Effector memory CD8-positive, alpha-beta T cell (primary cell): ENCODE measurements around the gene SLC6A3.

Experiments
- ATAC-seq: fragments of 150-1000 bp; cut with Tn5 transposase; replicated peaks from 2 replicates; pipeline ENCODE4 v1.10.0; 2021; ENCODE audit warnings: mild to moderate bottlenecking, moderate library complexity
- DNase-seq, 3 experiments: peaks; one replicate each; pipeline ENCODE4 v3.0.0; 2021
- H3K27ac Mint-ChIP-seq, 2 donors: one replicate each; pipeline ENCODE4 v1.8.0; 2022; ENCODE audit warnings: mild to moderate bottlenecking in 2 of 2, mixed read lengths in 2 of 2, moderate library complexity in 2 of 2
- H3K27me3 Mint-ChIP-seq, 2 donors: one replicate each; pipeline ENCODE4 v1.8.0; 2022; ENCODE audit warnings: mixed read lengths in 2 of 2
- H3K36me3 Mint-ChIP-seq: one replicate; pipeline ENCODE4 v1.8.0; 2022; ENCODE audit warnings: mild to moderate bottlenecking, moderate library complexity, mixed read lengths; ENCODE audit not compliant: insufficient read depth
- H3K4me1 Mint-ChIP-seq, 2 donors: one replicate each; pipeline ENCODE4 v1.8.0; 2022; ENCODE audit warnings: low read depth in 2 of 2, mixed read lengths in 2 of 2
- H3K4me3 Mint-ChIP-seq, 2 donors: one replicate each; pipeline ENCODE4 v1.8.0; 2022; ENCODE audit warnings: mild to moderate bottlenecking in 2 of 2, mixed read lengths in 2 of 2, moderate library complexity in 2 of 2
- H3K9me3 Mint-ChIP-seq, 2 donors: one replicate each; pipeline ENCODE4 v1.8.0; 2022; ENCODE audit warnings: mixed read lengths in 2 of 2

The SLC6A3 gene

DNA sequence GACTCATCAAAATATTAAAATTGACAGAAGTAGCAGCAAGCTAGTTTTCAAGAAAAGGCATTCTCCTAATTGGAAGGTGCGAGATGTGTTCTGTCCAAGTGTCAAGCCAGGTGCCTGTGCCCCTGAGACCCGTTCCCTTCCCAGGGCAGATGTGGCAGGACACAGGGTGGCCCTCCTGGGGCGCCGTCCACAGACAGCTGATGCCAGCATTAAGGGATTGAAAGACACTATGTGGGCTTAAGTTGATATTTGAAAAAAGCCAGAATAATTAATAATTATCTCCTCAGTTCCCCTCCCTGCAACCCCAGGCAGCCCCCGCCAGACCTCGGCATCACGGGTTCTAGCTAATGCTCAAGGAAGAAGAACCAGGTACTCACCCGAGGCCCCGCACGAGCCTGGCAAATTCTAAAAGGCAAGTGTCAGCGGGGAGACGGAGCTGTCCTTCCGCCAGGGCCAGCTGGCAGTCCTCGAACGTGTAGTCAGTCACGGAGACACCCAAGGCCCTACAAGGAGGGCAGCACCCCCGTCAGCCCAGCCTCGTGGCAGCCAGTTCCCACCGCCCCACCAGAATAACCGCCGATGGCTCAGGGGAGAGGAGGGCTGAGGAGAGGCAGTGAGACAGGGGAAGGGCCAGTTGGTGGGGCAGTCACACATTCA lies 29.1 kb upstream of the SLC6A3 start:
- Mint-ChIP-seq H3K27ac (peak overlapping the region in 1 of 2 donors; percentile 58), H3K9me3 (no peaks in the 10 kb centered on the region), H3K4me1 (peaks cover 8% of the 10 kb centered on the region in 2 donors), H3K36me3 (peaks cover 62% of the 10 kb centered on the region), H3K27me3 (no peaks in the 10 kb centered on the region), H3K4me3 (no peak overlapping the region)
- no peak for DNase-seq
- ATAC-seq: no peak

GRCh38 chr5:1473746-1474145 lies 28.5 kb upstream of the SLC6A3 start:
- no peak overlapping the region for H3K4me3 Mint-ChIP-seq
- no peaks in the 10 kb centered on the region for H3K9me3 Mint-ChIP-seq
- no peak overlapping the region for H3K27ac Mint-ChIP-seq
- H3K36me3 Mint-ChIP-seq: peaks cover 58% of the 10 kb centered on the region
- DNase-seq (no peak), ATAC-seq (no peak)
- H3K27me3 Mint-ChIP-seq: no peaks in the 10 kb centered on the region
- H3K4me1 Mint-ChIP-seq: peaks cover 8% of the 10 kb centered on the region in 2 donors

- no peaks in the 10 kb centered on the region for H3K9me3 Mint-ChIP-seq
- H3K27ac Mint-ChIP-seq: peak overlapping the region; percentile 65 to 77
- ATAC-seq (no peak), DNase-seq (no peak)
- H3K27me3 Mint-ChIP-seq: no peaks in the 10 kb centered on the region
- H3K4me1 Mint-ChIP-seq: peaks cover 10 to 11% of the 10 kb centered on the region in 2 donors
- H3K4me3 Mint-ChIP-seq: no peak overlapping the region
- peaks cover 52% of the 10 kb centered on the region for H3K36me3 Mint-ChIP-seq
Measured at GRCh38 chr5:1472964-1473628, 27.9 kb upstream of the SLC6A3 start.

- DNase-seq (no peak), ATAC-seq (no peak)
- H3K9me3 Mint-ChIP-seq: no peaks in the 10 kb centered on the region
- H3K4me3 Mint-ChIP-seq: no peak overlapping the region
- H3K4me1 Mint-ChIP-seq: peaks cover 11 to 12% of the 10 kb centered on the region in 2 donors
- peaks cover 49% of the 10 kb centered on the region for H3K36me3 Mint-ChIP-seq
- no peaks in the 10 kb centered on the region for H3K27me3 Mint-ChIP-seq
- peak overlapping the region; percentile 77 for H3K27ac Mint-ChIP-seq
Measured at GRCh38 chr5:1471997-1472963, 27.0 kb upstream of the SLC6A3 start.

DNA sequence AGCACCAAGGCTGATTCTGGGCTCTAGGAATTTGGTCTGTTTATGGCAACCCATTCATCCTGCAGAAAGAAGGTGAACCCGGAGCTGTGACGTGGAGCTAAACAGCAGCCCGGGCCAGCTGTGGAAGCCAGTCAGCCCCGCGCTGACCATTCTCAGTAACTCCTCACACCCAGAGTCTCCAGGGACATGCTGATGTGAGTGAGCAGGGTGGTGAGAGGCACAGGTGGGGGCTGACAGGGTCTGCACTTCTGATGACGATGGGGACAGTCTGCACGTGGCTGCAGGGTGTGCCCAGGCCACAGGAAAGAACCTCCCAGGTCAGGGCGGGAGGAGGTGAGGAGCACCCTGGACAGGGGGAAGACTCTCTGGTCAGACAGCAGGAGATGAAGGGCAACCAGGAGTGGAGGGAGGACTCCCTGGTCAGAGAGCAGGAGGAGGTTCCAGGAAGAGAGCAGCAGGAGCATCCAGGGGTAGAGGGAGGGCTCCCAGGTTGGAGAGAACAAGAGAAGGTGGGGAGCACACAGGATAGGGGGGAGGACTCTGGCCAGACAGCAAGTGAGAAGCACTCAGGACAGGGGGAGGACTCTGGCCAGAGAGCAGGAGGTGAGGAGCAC lies 26.1 kb upstream of the SLC6A3 start:
- Mint-ChIP-seq H3K4me1 (peaks cover 11 to 12% of the 10 kb centered on the region in 2 donors), H3K27ac (peak overlapping the region; percentile 57 to 77), H3K36me3 (peaks cover 52% of the 10 kb centered on the region)

GRCh38 chr5:1470762-1471211 lies 25.5 kb upstream of the SLC6A3 start:
- Mint-ChIP-seq H3K9me3 (no peaks in the 10 kb centered on the region), H3K36me3 (peaks cover 53% of the 10 kb centered on the region), H3K4me3 (no peak overlapping the region), H3K4me1 (peaks cover 11 to 12% of the 10 kb centered on the region in 2 donors), H3K27me3 (no peaks in the 10 kb centered on the region), H3K27ac (peak overlapping the region; percentile 57 to 65)
- DNase-seq (no peak), ATAC-seq (no peak)

More for the DNA sequence above, 26.1 kb upstream of the SLC6A3 start:
- H3K9me3 Mint-ChIP-seq: no peaks in the 10 kb centered on the region
- ATAC-seq: no peak
- no peak overlapping the region for H3K4me3 Mint-ChIP-seq
- no peak for DNase-seq
- no peaks in the 10 kb centered on the region for H3K27me3 Mint-ChIP-seq

GRCh38 chr5:1468629-1469527 lies 23.6 kb upstream of the SLC6A3 start:
- no peak overlapping the region for H3K4me3 Mint-ChIP-seq
- H3K27ac Mint-ChIP-seq: peak overlapping the region in 1 of 2 donors; percentile 65
- no peak for DNase-seq
- H3K36me3 Mint-ChIP-seq: peaks cover 44% of the 10 kb centered on the region
- peaks cover 8 to 10% of the 10 kb centered on the region in 2 donors for H3K9me3 Mint-ChIP-seq
- peaks cover 11 to 17% of the 10 kb centered on the region in 2 donors for H3K4me1 Mint-ChIP-seq
- ATAC-seq: no peak
- H3K27me3 Mint-ChIP-seq: no peaks in the 10 kb centered on the region

- peaks cover 11 to 16% of the 10 kb centered on the region in 2 donors for H3K4me1 Mint-ChIP-seq
- peaks cover 47% of the 10 kb centered on the region for H3K36me3 Mint-ChIP-seq
- no peak for DNase-seq
- peak overlapping the region in 1 of 2 donors; percentile 65 for H3K27ac Mint-ChIP-seq
- peaks cover 8 to 10% of the 10 kb centered on the region in 2 donors for H3K9me3 Mint-ChIP-seq
- H3K27me3 Mint-ChIP-seq: no peaks in the 10 kb centered on the region
- ATAC-seq: no peak
- no peak overlapping the region for H3K4me3 Mint-ChIP-seq
Measured at GRCh38 chr5:1468247-1468612, 23.0 kb upstream of the SLC6A3 start.

- H3K4me1 Mint-ChIP-seq: peaks cover 7 to 12% of the 10 kb centered on the region in 2 donors
- H3K27ac Mint-ChIP-seq: no peak overlapping the region
- no peaks in the 10 kb centered on the region for H3K27me3 Mint-ChIP-seq
- peaks cover 49% of the 10 kb centered on the region for H3K36me3 Mint-ChIP-seq
- no peak overlapping the region for H3K4me3 Mint-ChIP-seq
- ATAC-seq (no peak), DNase-seq (no peak)
- H3K9me3 Mint-ChIP-seq: peaks cover 8 to 10% of the 10 kb centered on the region in 2 donors
Measured at GRCh38 chr5:1467341-1468246, 22.4 kb upstream of the SLC6A3 start.

- no peaks in the 10 kb centered on the region for H3K27me3 Mint-ChIP-seq
- DNase-seq (no peak), ATAC-seq (no peak)
- H3K36me3 Mint-ChIP-seq: peaks cover 57% of the 10 kb centered on the region
- H3K27ac Mint-ChIP-seq: no peak overlapping the region
- peaks cover 8 to 10% of the 10 kb centered on the region in 2 donors for H3K9me3 Mint-ChIP-seq
- no peak overlapping the region for H3K4me3 Mint-ChIP-seq
- H3K4me1 Mint-ChIP-seq: peaks cover 7 to 10% of the 10 kb centered on the region in 2 donors
Measured at GRCh38 chr5:1466631-1467265, 21.5 kb upstream of the SLC6A3 start.

DNA sequence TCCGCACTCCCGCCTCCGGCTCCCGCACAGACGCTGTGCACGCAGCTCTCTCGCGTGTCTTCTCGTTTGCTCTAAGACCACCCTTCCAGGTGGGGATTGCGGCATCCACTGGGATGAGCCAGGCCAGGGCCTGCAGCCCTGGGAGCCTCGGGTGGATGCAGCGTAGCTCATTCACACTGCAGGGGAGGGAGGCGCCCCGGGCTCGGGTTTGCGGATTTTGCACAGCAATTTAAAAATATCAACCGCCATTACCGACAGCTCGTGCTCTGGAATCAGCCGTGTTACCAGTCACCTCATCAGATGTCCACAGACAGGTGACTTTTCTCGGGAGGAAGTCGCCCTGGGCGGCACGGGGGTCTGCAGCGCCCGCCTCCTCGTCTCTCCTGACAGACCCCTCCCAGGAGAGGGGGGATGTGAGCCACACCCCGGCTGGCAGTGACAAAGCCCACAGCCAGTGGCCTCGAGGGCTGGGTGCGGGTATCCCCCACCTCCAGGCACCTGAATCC lies 20.8 kb upstream of the SLC6A3 start:
- Mint-ChIP-seq H3K9me3 (peaks cover 8 to 10% of the 10 kb centered on the region in 2 donors), H3K27ac (peak overlapping the region in 1 of 2 donors; percentile 38), H3K27me3 (no peaks in the 10 kb centered on the region), H3K4me3 (no peak overlapping the region), H3K36me3 (peaks cover 59% of the 10 kb centered on the region), H3K4me1 (peaks cover 3 to 9% of the 10 kb centered on the region in 2 donors)
- ATAC-seq (no peak), DNase-seq (no peak)
